Mesenchymal stem cell (in vitro differentiated cells and primary cell): ENCODE results near the gene HES4. TPM values are rescaled to one million over a fixed set of nuclear protein-coding genes. Genes with fewer than 3 reads are reported as not detected.

Experiments
- DNase-seq: peaks from one replicate; pipeline ENCODE4 v3.0.0-alpha.2; 2013
- H2AFZ ChIP-seq: one replicate; pipeline ENCODE4 v1.6.1; 2013; ENCODE audit warnings: low read depth, mild to moderate bottlenecking, control low read depth, inconsistent platforms, low read length, moderate library complexity
- H2AK5ac ChIP-seq: 2 replicates; pipeline ENCODE4 v1.6.1; 2013; ENCODE audit warnings: low read length, moderate library complexity, mild to moderate bottlenecking, inconsistent platforms; ENCODE audit not compliant: severe bottlenecking
- H2BK120ac ChIP-seq: one replicate; pipeline ENCODE4 v1.6.1; 2013; ENCODE audit warnings: low read depth, mild to moderate bottlenecking, inconsistent platforms, low read length, moderate library complexity
- H2BK12ac ChIP-seq, 2 experiments: one replicate each; pipeline ENCODE4 v1.6.1; 2013; ENCODE audit warnings: inconsistent platforms in 2 of 2, low read length in 2 of 2, mild to moderate bottlenecking in 2 of 2, moderate library complexity in 2 of 2, control low read depth in 1 of 2
- H2BK15ac ChIP-seq: one replicate; pipeline ENCODE4 v1.6.1; 2013; ENCODE audit warnings: mild to moderate bottlenecking, low read depth, inconsistent platforms; ENCODE audit not compliant: poor library complexity, severe bottlenecking
- H2BK5ac ChIP-seq: 2 replicates; pipeline ENCODE4 v1.6.1; 2013; ENCODE audit warnings: low read depth, mild to moderate bottlenecking, low read length, control low read depth, inconsistent platforms; ENCODE audit not compliant: poor library complexity, severe bottlenecking
- H3K14ac ChIP-seq, 2 experiments: one replicate each; pipeline ENCODE4 v1.6.1; 2013; ENCODE audit warnings: inconsistent platforms in 2 of 2, low read length in 2 of 2, control low read depth in 1 of 2, mild to moderate bottlenecking in 1 of 2, moderate library complexity in 1 of 2
- H3K18ac ChIP-seq, 2 experiments: one replicate each; pipeline ENCODE4 v1.6.1; 2013; ENCODE audit warnings: inconsistent platforms in 2 of 2, low read length in 2 of 2, control low read depth in 1 of 2, low read depth in 1 of 2, mild to moderate bottlenecking in 1 of 2
- H3K23ac ChIP-seq, 2 experiments: one replicate each; pipeline ENCODE4 v1.6.1; 2013; ENCODE audit warnings: inconsistent platforms in 2 of 2, low read length in 2 of 2, mild to moderate bottlenecking in 2 of 2, moderate library complexity in 2 of 2, control low read depth in 1 of 2
- H3K27ac ChIP-seq: 2 replicates; pipeline ENCODE4 v1.5.1; 2013; ENCODE audit warnings: mild to moderate bottlenecking, moderate library complexity, low read length, control low read depth, inconsistent platforms; ENCODE audit not compliant: poor library complexity, severe bottlenecking
- H3K27me3 ChIP-seq, 2 experiments: 2 replicates each; pipeline versions ENCODE4 v1.6.1 to v1.7.0; 2013; ENCODE audit warnings: low read length in 2 of 2, mild to moderate bottlenecking in 2 of 2, moderate library complexity in 2 of 2, control low read depth in 1 of 2, inconsistent platforms in 1 of 2; ENCODE audit not compliant: control insufficient read depth in 1 of 2, insufficient read depth in 1 of 2
- H3K36me3 ChIP-seq, 2 experiments: 2 replicates each; pipeline versions ENCODE4 v1.6.1 to v1.7.0; 2013; ENCODE audit warnings: low read length in 2 of 2, control low read depth in 1 of 2, inconsistent platforms in 1 of 2, low read depth in 1 of 2, mild to moderate bottlenecking in 1 of 2; ENCODE audit not compliant: insufficient read depth in 2 of 2, control insufficient read depth in 1 of 2
- H3K4ac ChIP-seq, 2 experiments: one replicate each; pipeline ENCODE4 v1.6.1; 2013; ENCODE audit warnings: inconsistent platforms in 2 of 2, low read length in 2 of 2, mild to moderate bottlenecking in 2 of 2, moderate library complexity in 2 of 2, control low read depth in 1 of 2, low read depth in 1 of 2
- H3K4me1 ChIP-seq: 2 replicates; pipeline ENCODE4 v1.6.1; 2013; ENCODE audit warnings: low read depth, low read length, control low read depth; ENCODE audit not compliant: control insufficient read depth, insufficient read depth
- H3K4me2 ChIP-seq: 2 replicates; pipeline ENCODE4 v1.6.1; 2013; ENCODE audit warnings: low read length, mild to moderate bottlenecking, inconsistent platforms; ENCODE audit not compliant: poor library complexity, severe bottlenecking
- H3K4me3 ChIP-seq, 2 experiments: 2 replicates each; pipeline versions ENCODE4 v1.5.1 to v1.7.0; 2013; ENCODE audit warnings: low read length in 2 of 2, mild to moderate bottlenecking in 2 of 2, control low read depth in 1 of 2, low read depth in 1 of 2; ENCODE audit not compliant: insufficient read depth in 1 of 2
- H3K79me1 ChIP-seq: replicated peaks from 2 replicates; pipeline ENCODE4 v1.6.1; 2013; ENCODE audit warnings: mild to moderate bottlenecking, control low read depth, low read length, inconsistent platforms; ENCODE audit not compliant: poor library complexity, severe bottlenecking
- H3K9ac ChIP-seq: 2 replicates; pipeline ENCODE4 v1.7.0; 2013; ENCODE audit warnings: mild to moderate bottlenecking, low read length, moderate library complexity
- H3K9me3 ChIP-seq: 2 replicates; pipeline ENCODE4 v1.7.0; 2013; ENCODE audit warnings: mild to moderate bottlenecking, low read length; ENCODE audit not compliant: control insufficient read depth
- H4K8ac ChIP-seq: one replicate; pipeline ENCODE4 v1.6.1; 2013; ENCODE audit warnings: inconsistent platforms, mild to moderate bottlenecking, low read length, moderate library complexity
- H4K91ac ChIP-seq: one replicate; pipeline ENCODE4 v1.6.1; 2013; ENCODE audit warnings: mild to moderate bottlenecking, low read length, inconsistent platforms
- WGBS: methylation state at CpG from one replicate; pipeline ENCODE4 v1.1.7; 2013; ENCODE audit warnings: mixed read lengths; 5-methylcytosine and 5-hydroxymethylcytosine counted together
- small RNA-seq: library from polyadenylated mRNA; stranded (forward); fragments of <200 nt; extraction: miRNeasy Mini kit (QIAGEN cat#:217004); gene quantifications from one replicate; pipeline ENCODE3, GENCODE V24; 2013; ENCODE audit warnings: low read depth

Gene HES4

DNA sequence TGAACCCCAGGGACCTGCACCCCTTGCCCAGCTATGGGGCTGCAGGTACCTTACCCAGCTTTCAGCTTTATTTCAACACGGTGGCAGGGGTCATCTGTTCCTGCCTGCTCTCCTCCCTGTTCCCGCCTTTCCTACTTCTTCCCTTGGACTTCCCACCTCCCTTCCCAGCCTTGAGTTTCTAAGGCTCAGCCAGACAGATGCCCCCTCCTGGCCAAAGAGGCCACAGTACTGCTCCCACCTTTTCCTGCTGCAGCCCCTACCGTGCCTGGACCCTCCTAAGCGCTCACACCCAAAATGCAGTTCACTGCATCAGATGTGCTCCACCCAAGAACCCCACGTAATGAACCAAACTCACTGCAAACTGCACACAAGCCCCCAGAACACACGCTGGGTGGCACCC, 48.5 kb downstream of the HES4 start:
- H2AK5ac ChIP-seq: no peak overlapping the region
- no peak overlapping the region for H4K8ac ChIP-seq
- H3K23ac ChIP-seq: no peak overlapping the region
- no peak overlapping the region for H4K91ac ChIP-seq
- H3K4me3 ChIP-seq: no peak overlapping the region
- H3K9me3 ChIP-seq: no peaks in the 10 kb centered on the region
- H3K4me2 ChIP-seq: no peak overlapping the region
- H2BK120ac ChIP-seq: no peak overlapping the region
- peak; percentile 50 for DNase-seq
- no peaks in the 10 kb centered on the region for H3K27me3 ChIP-seq
- H3K36me3 ChIP-seq: peaks cover 93 to 100% of the 10 kb centered on the region in 2 experiments
- no peak overlapping the region for H2BK15ac ChIP-seq
- WGBS: 85% methylated on average over 6 of the region's 6 CpGs
- H2BK12ac ChIP-seq: no peak overlapping the region
- H3K79me1 ChIP-seq: peaks cover 40% of the 10 kb centered on the region
- no peak overlapping the region for H3K4ac ChIP-seq
- H3K14ac ChIP-seq: no peak overlapping the region
- no peak overlapping the region for H2BK5ac ChIP-seq
- H2AFZ ChIP-seq: no peak overlapping the region
- no peak overlapping the region for H3K18ac ChIP-seq
- H3K4me1 ChIP-seq: peaks cover 2% of the 10 kb centered on the region
- H3K9ac ChIP-seq: no peak overlapping the region
- H3K27ac ChIP-seq: no peak overlapping the region

DNA sequence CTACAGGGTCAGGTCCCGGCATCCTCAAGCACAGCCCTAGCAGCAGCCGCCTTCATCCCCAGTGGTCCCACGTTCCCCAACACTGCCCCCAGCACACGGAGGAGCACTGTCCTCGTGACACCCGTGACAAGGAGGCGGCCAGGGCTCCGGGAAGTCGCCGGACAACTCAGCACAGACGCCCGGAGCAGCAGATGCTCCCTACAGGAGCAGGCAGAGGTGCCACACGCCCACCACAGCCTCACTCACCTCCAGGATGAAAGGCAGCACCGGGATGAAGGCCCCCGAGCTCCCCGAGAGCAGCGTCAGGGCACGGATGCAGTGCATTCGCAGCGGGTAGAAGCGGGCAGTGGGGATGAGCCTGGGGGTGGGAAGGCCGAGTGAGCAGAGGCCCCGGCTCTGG, 49.0 kb downstream of the HES4 start:
- 96% methylated on average over 20 of the region's 23 CpGs for WGBS
- H3K27me3 ChIP-seq: no peaks in the 10 kb centered on the region
- H2BK12ac ChIP-seq: no peak overlapping the region
- no peak overlapping the region for H2AFZ ChIP-seq
- H3K79me1 ChIP-seq: peaks cover 36% of the 10 kb centered on the region
- H3K9ac ChIP-seq: no peak overlapping the region
- H3K4ac ChIP-seq: no peak overlapping the region
- H3K18ac ChIP-seq: no peak overlapping the region
- H4K8ac ChIP-seq: no peak overlapping the region
- H2BK5ac ChIP-seq: no peak overlapping the region
- H3K23ac ChIP-seq: no peak overlapping the region
- H4K91ac ChIP-seq: no peak overlapping the region
- no peaks in the 10 kb centered on the region for H3K9me3 ChIP-seq
- H3K36me3 ChIP-seq: peaks cover 93 to 100% of the 10 kb centered on the region in 2 experiments
- no peak for DNase-seq
- no peak overlapping the region for H3K14ac ChIP-seq
- no peak overlapping the region for H2BK15ac ChIP-seq
- H3K4me3 ChIP-seq: no peak overlapping the region
- H2BK120ac ChIP-seq: no peak overlapping the region
- H3K27ac ChIP-seq: no peak overlapping the region
- H3K4me2 ChIP-seq: no peak overlapping the region
- H2AK5ac ChIP-seq: no peak overlapping the region
- peaks cover 2% of the 10 kb centered on the region for H3K4me1 ChIP-seq

DNA sequence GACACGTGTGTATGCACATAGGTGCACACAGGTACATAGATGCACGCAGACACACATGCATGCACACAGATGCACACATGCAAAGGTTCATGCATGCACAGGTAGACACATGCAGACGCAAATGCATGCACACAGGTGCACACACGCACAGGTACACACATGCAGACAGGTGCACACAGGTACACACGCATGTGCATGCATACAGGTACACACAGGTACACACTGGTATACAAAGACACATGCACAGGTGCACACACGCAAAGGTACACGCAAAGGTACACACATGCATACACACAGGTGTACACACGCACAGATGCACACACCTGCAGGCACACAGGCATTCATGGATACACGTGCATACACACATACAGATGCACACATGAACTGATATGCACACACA, 49.6 kb downstream of the HES4 start:
- H3K4ac ChIP-seq: no peak overlapping the region
- no peak overlapping the region for H4K91ac ChIP-seq
- H2BK15ac ChIP-seq: no peak overlapping the region
- H3K23ac ChIP-seq: no peak overlapping the region
- H2BK120ac ChIP-seq: no peak overlapping the region
- no peak overlapping the region for H3K18ac ChIP-seq
- H2BK12ac ChIP-seq: no peak overlapping the region
- 96% methylated on average over 9 of the region's 9 CpGs for WGBS
- H3K4me1 ChIP-seq: peaks cover 3% of the 10 kb centered on the region
- no peak overlapping the region for H2AFZ ChIP-seq
- no peaks in the 10 kb centered on the region for H3K9me3 ChIP-seq
- H3K4me2 ChIP-seq: no peak overlapping the region
- no peak overlapping the region for H3K4me3 ChIP-seq
- H3K27ac ChIP-seq: no peak overlapping the region
- H3K79me1 ChIP-seq: peaks cover 30% of the 10 kb centered on the region
- no peak overlapping the region for H2AK5ac ChIP-seq
- peaks cover 90 to 100% of the 10 kb centered on the region in 2 experiments for H3K36me3 ChIP-seq
- DNase-seq: no peak
- H3K14ac ChIP-seq: no peak overlapping the region
- H3K9ac ChIP-seq: no peak overlapping the region
- H2BK5ac ChIP-seq: no peak overlapping the region
- no peak overlapping the region for H4K8ac ChIP-seq
- H3K27me3 ChIP-seq: no peaks in the 10 kb centered on the region

Small RNA genes within 50 kb of the gene (small RNA-seq; reads per million reads assigned to genes)
- gene AL645608.3: not detected
